ENCODE results near the gene GRK3. TPM values are rescaled to one million over a fixed set of nuclear protein-coding genes. Genes with fewer than 3 reads are reported as not detected.

GRK3 gene
- total RNA-seq, 4 donors from 2014 or later = 0.49 to 1.1 (median 0.81) TPM

DNA sequence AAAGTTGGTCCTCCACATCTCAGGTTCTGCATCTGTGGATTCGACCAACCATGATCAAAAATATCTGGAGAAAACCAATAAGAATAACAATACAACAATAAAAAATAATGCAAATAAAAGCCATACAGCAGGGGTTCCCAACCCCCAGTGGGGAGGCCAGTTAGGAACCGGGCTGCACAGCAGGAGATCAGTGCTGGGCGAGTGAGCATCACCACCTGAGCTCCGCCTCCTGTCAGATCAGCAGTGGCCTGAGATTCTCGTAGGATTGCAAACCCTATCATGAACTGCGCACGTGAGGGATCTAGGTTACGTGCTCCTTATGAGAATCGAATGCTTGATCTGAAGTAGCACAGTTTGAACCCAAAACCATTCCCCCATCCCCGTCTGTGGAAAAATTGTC lies 152.2 kb downstream of the GRK3 start:
- peaks cover 6 to 15% of the 10 kb centered on the region in 2 donors for H3K4me1 ChIP-seq
- no peaks in the 10 kb centered on the region for H3K27me3 ChIP-seq
- no peak for ATAC-seq
- intact Hi-C loops (cut with DNase I; ENCODE audit: low total_unique reads) (no loop called here), in situ Hi-C loops (cut with MboI; ENCODE audit: low sequenced_read_pairs in 4 of 4) (loop anchor here in 1 of 4 donors (25.0 kb wide), 1 partner anchor 254 kb away; no protein-coding TSS in a partner anchor)
- H3K9me3 ChIP-seq = no peaks in the 10 kb centered on the region
- no peak for DNase-seq
- H3K27ac ChIP-seq = no peak overlapping the region
- TF ChIP-seq, protein P1, sequence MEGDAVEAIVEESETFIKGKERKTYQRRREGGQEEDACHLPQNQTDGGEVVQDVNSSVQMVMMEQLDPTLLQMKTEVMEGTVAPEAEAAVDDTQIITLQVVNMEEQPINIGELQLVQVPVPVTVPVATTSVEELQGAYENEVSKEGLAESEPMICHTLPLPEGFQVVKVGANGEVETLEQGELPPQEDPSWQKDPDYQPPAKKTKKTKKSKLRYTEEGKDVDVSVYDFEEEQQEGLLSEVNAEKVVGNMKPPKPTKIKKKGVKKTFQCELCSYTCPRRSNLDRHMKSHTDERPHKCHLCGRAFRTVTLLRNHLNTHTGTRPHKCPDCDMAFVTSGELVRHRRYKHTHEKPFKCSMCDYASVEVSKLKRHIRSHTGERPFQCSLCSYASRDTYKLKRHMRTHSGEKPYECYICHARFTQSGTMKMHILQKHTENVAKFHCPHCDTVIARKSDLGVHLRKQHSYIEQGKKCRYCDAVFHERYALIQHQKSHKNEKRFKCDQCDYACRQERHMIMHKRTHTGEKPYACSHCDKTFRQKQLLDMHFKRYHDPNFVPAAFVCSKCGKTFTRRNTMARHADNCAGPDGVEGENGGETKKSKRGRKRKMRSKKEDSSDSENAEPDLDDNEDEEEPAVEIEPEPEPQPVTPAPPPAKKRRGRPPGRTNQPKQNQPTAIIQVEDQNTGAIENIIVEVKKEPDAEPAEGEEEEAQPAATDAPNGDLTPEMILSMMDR (IDR thresholded peaks at IDR 0.05 in 4 of 5, conservative IDR thresholded peaks at IDR 0.05 in 1 of 5) = no peak
- no peak for TF ChIP-seq POLR2A (IDR thresholded peaks at IDR 0.05)
- no peaks in the 10 kb centered on the region for H3K36me3 ChIP-seq
- H3K4me3 ChIP-seq = no peak overlapping the region

DNA sequence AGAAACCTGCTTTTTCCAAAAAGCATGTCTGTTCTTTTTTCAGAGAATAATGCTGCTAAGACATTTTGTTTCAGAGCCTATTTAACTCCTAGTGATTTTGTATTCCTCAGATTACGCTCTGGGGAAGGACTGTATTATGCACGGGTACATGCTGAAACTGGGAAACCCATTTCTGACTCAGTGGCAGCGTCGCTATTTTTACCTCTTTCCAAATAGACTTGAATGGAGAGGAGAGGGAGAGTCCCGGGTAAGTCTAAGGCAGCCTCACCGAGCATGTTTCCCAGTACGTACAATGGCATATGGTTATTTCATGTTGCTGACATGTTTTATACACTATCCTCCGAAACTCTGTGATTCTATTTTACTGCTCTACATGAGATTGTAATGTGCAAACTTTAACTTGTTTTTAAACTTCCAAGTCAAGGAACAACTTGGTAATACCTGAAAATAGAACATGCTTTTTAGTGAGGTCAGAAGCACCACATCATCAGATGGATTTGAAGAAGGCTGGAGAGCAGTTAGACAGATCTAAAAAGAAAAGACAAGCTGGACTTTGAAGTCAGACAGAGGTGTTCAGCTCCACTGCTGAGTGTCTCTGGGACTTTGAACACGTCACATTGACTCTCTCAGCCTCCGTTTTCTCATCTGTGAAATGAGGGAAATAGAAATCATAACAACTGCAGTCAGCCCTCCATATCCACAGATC lies 153.8 kb downstream of the GRK3 start:
- TF ChIP-seq, protein P1 (IDR thresholded peaks at IDR 0.05 in 4 of 5, conservative IDR thresholded peaks at IDR 0.05 in 1 of 5) = no peak
- no peak for TF ChIP-seq POLR2A (IDR thresholded peaks at IDR 0.05)
- Histone ChIP-seq H3K27ac (peak overlapping the region; percentile 26 to 56 (median 46)), H3K36me3 (no peaks in the 10 kb centered on the region), H3K4me3 (no peak overlapping the region), H3K4me1 (peaks cover 6 to 12% of the 10 kb centered on the region in 2 donors), H3K9me3 (no peaks in the 10 kb centered on the region), H3K27me3 (no peaks in the 10 kb centered on the region)
- DNase-seq (no peak), ATAC-seq (peak; percentile 75 to 92)
- in situ Hi-C loops (cut with MboI; ENCODE audit: low sequenced_read_pairs in 4 of 4) (loop anchor here in 1 of 4 donors (25.0 kb wide), 1 partner anchor 256 kb away; no protein-coding TSS in a partner anchor), intact Hi-C loops (cut with DNase I; ENCODE audit: low total_unique reads) (no loop called here)

DNA sequence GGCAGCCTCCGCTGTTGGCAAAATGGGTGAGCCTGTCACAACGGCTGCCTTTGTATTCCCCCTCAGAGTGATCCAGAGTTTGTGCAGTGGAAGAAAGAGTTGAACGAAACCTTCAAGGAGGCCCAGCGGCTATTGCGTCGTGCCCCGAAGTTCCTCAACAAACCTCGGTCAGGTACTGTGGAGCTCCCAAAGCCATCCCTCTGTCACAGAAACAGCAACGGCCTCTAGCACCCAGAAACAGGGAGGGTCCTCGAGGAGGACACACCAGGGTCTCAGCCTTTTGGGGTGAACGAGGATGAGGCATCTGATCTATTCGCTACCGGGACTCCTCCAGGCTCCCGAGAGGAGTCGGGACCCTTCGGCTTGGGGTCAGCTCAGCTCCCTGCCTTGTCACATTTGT lies 157.7 kb downstream of the GRK3 start:
- H3K4me3 ChIP-seq = no peak overlapping the region
- DNase-seq = no peak
- no peak for ATAC-seq
- in situ Hi-C loops (cut with MboI; ENCODE audit: low sequenced_read_pairs in 4 of 4) = loop anchor here in 1 of 4 donors (25.0 kb wide), 1 partner anchor 260 kb away; no protein-coding TSS in a partner anchor
- TF ChIP-seq POLR2A (IDR thresholded peaks at IDR 0.05) = no peak
- TF ChIP-seq, protein P1 (IDR thresholded peaks at IDR 0.05 in 4 of 5, conservative IDR thresholded peaks at IDR 0.05 in 1 of 5) = no peak
- H3K36me3 ChIP-seq = no peaks in the 10 kb centered on the region
- intact Hi-C loops (cut with DNase I; ENCODE audit: low total_unique reads) = no loop called here
- no peaks in the 10 kb centered on the region for H3K4me1 ChIP-seq
- no peak overlapping the region for H3K27ac ChIP-seq
- H3K27me3 ChIP-seq = no peaks in the 10 kb centered on the region
- H3K9me3 ChIP-seq = no peaks in the 10 kb centered on the region

DNA sequence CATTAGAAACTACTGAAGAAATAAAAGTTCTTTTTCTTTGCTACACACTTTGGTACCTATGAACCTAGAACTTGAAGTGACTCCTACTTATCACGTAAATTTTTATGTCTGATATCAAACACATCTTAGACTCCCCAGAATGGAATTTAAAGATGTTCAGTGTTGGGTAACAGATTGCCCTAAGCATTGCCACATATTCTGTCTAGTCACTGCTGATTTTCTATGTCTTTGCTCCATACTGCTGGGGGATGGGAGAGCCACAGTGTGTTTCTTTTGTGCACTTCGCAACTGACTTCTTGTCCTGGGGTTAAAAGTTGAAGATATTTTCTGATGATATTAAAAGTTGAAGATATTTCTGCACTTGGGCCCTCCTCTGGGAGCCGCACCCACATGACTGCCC lies 158.2 kb downstream of the GRK3 start:
- no peak for ATAC-seq
- in situ Hi-C loops (cut with MboI; ENCODE audit: low sequenced_read_pairs in 4 of 4) (loop anchor here in 1 of 4 donors (25.0 kb wide), 1 partner anchor 260 kb away; no protein-coding TSS in a partner anchor), intact Hi-C loops (cut with DNase I; ENCODE audit: low total_unique reads) (no loop called here)

More for the DNA sequence above, 158.2 kb downstream of the GRK3 start:
- Histone ChIP-seq H3K9me3 (no peaks in the 10 kb centered on the region), H3K27ac (no peak overlapping the region), H3K27me3 (no peaks in the 10 kb centered on the region), H3K4me3 (no peak overlapping the region), H3K4me1 (no peaks in the 10 kb centered on the region), H3K36me3 (no peaks in the 10 kb centered on the region)
- DNase-seq = no peak
- TF ChIP-seq, protein P1 (IDR thresholded peaks at IDR 0.05 in 4 of 5, conservative IDR thresholded peaks at IDR 0.05 in 1 of 5) = no peak
- no peak for TF ChIP-seq POLR2A (IDR thresholded peaks at IDR 0.05)

All from gastrocnemius medialis (tissue), 4 donors.